Lower leg skin (tissue), 4 donors: ENCODE data around the gene MPL. TPM values are rescaled to one million over a fixed set of nuclear protein-coding genes. Genes with fewer than 3 reads are reported as not detected.

Source experiments
- DNase-seq, 2 donors: peaks; one replicate each; pipeline ENCODE4 v3.0.0-alpha.2; 2019; ENCODE audit warnings: low spot score in 2 of 2
- H3K4me3 ChIP-seq: fragments of 200-600 bp; sonication (generic); 2 replicates; pipeline ENCODE4 v1.5.1; 2017; ENCODE audit warnings: mild to moderate bottlenecking, low read depth; ENCODE audit not compliant: poor library complexity, severe bottlenecking
- CTCF ChIP-seq, 3 donors: fragments of 450-650 bp; IDR thresholded peaks; one replicate each; pipeline ENCODE4 v1.5.1; 2016; ENCODE audit warnings: antibody characterized with exemption in 3 of 3, mild to moderate bottlenecking in 3 of 3, moderate library complexity in 2 of 3
- POLR2A ChIP-seq, 2 donors: fragments of 450-650 bp; IDR thresholded peaks; one replicate each; pipeline ENCODE4 v1.6.1; 2016 to 2017; ENCODE audit warnings: antibody characterized with exemption in 2 of 2, mild to moderate bottlenecking in 1 of 2, moderate library complexity in 1 of 2
- WGBS, 2 donors: methylation state at CpG; one replicate each; pipeline ENCODE4 v1.1.5; 2018; 5-methylcytosine and 5-hydroxymethylcytosine counted together
- intact Hi-C: fragments of 100-400 bp; cut with DNase I; formaldehyde crosslinking; loops from one replicate; pipeline ENCODE4 v1.15.0; 2023; ENCODE audit warnings: low total_unique reads
- total RNA-seq, 4 donors: library from RNA; depleted of rRNA; stranded (reverse); fragments of >200 nt; gene quantifications; one replicate each; pipeline ENCODE4 v1.1.0, GENCODE V29; 2016

The MPL gene
- total RNA-seq, 4 donors from 2014 or later = 0.15 TPM; not detected in 3

- intact Hi-C loops = no loop called here
- TF ChIP-seq POLR2A (IDR thresholded peaks at IDR 0.05) = no peak
- no peak for TF ChIP-seq CTCF (IDR thresholded peaks at IDR 0.05)
- 38 to 47% methylated on average over 4 of the region's 4 CpGs for WGBS, 2 donors
- no peak for DNase-seq
- no peak overlapping the region for H3K4me3 ChIP-seq
These were observed 35.7 kb downstream of the MPL start for GRCh38 chr1:43373066-43373940.

- intact Hi-C loops = no loop called here
- 68 to 85% methylated on average over 7 of the region's 7 CpGs for WGBS, 2 donors
- TF ChIP-seq CTCF (IDR thresholded peaks at IDR 0.05) = no peak
- DNase-seq = no peak
- H3K4me3 ChIP-seq = no peak overlapping the region
These were observed 39.2 kb downstream of the MPL start for GRCh38 chr1:43376723-43377235.

GRCh38 chr1:43377831-43378230 lies 40.2 kb downstream of the MPL start:
- intact Hi-C loops = no loop called here
- H3K4me3 ChIP-seq = no peak overlapping the region
- 96 to 97% methylated on average over 1 of the region's 1 CpG for WGBS, 2 donors
- TF ChIP-seq CTCF (IDR thresholded peaks at IDR 0.05) (no peak), POLR2A (IDR thresholded peaks at IDR 0.05) (no peak)
- DNase-seq = no peak

GRCh38 chr1:43379476-43379875 lies 41.9 kb downstream of the MPL start:
- H3K4me3 ChIP-seq = no peak overlapping the region
- intact Hi-C loops = no loop called here
- WGBS, 2 donors = 86 to 92% methylated on average over 1 of the region's 1 CpG
- peak in 1 of 2 donors; percentile 8 for DNase-seq
- TF ChIP-seq POLR2A (IDR thresholded peaks at IDR 0.05) (no peak), CTCF (IDR thresholded peaks at IDR 0.05) (no peak)

GRCh38 chr1:43381612-43382011 lies 44.0 kb downstream of the MPL start:
- DNase-seq = peak in 1 of 2 donors; percentile 53
- 69 to 72% methylated on average over 3 of the region's 3 CpGs for WGBS, 2 donors
- TF ChIP-seq CTCF (IDR thresholded peaks at IDR 0.05) = no peak
- no peak for TF ChIP-seq POLR2A (IDR thresholded peaks at IDR 0.05)
- intact Hi-C loops = no loop called here
- H3K4me3 ChIP-seq = no peak overlapping the region
